Measurements from ENCODE around the gene TMEFF2.

The TMEFF2 gene

GRCh38 chr2:192067631-192068030, 127.1 kb downstream of the TMEFF2 start:
- DNase-seq (ENCODE audit: low read depth in 3 of 3), result no peak

- DNase-seq (ENCODE audit: low read depth in 3 of 3), result no peak
These were observed 130.3 kb downstream of the TMEFF2 start for GRCh38 chr2:192064459-192064858.

GRCh38 chr2:192060161-192060560, 134.6 kb downstream of the TMEFF2 start:
- no peak for DNase-seq (ENCODE audit: low read depth in 3 of 3)

GRCh38 chr2:192059266-192059665, 135.5 kb downstream of the TMEFF2 start:
- DNase-seq (ENCODE audit: low read depth in 3 of 3), result no peak

- no peak for DNase-seq (ENCODE audit: low read depth in 3 of 3)
These were observed 140.8 kb downstream of the TMEFF2 start for GRCh38 chr2:192053921-192054320.

GRCh38 chr2:192051533-192051932, 143.2 kb downstream of the TMEFF2 start:
- DNase-seq (ENCODE audit: low read depth in 3 of 3), result no peak

- DNase-seq (ENCODE audit: low read depth in 3 of 3), result no peak
These were observed 145.4 kb downstream of the TMEFF2 start for GRCh38 chr2:192049362-192049761.

- DNase-seq (ENCODE audit: low read depth in 3 of 3), result no peak
These were observed 147.2 kb downstream of the TMEFF2 start for GRCh38 chr2:192047315-192048107.

GRCh38 chr2:192044496-192044895, 150.2 kb downstream of the TMEFF2 start:
- no peak for DNase-seq (ENCODE audit: low read depth in 3 of 3)

- DNase-seq (ENCODE audit: low read depth in 3 of 3), result no peak
These were observed 151.4 kb downstream of the TMEFF2 start for GRCh38 chr2:192043216-192043870.

- DNase-seq (ENCODE audit: low read depth in 3 of 3), result no peak
These were observed 152.6 kb downstream of the TMEFF2 start for GRCh38 chr2:192042126-192042525.

- DNase-seq (ENCODE audit: low read depth in 3 of 3), result no peak
These were observed 156.6 kb downstream of the TMEFF2 start for GRCh38 chr2:192038110-192038509.

- DNase-seq (ENCODE audit: low read depth in 3 of 3), result no peak
These were observed 158.8 kb downstream of the TMEFF2 start for GRCh38 chr2:192035731-192036442.

GRCh38 chr2:192030856-192031255, 163.9 kb downstream of the TMEFF2 start:
- no peak for DNase-seq (ENCODE audit: low read depth in 3 of 3)

GRCh38 chr2:192030289-192030688, 164.4 kb downstream of the TMEFF2 start:
- no peak for DNase-seq (ENCODE audit: low read depth in 3 of 3)

- no peak for DNase-seq (ENCODE audit: low read depth in 3 of 3)
These were observed 165.6 kb downstream of the TMEFF2 start for GRCh38 chr2:192029089-192029488.

GRCh38 chr2:192026825-192027120, 168.0 kb downstream of the TMEFF2 start:
- no peak for DNase-seq (ENCODE audit: low read depth in 3 of 3)

GRCh38 chr2:192026059-192026824, 168.5 kb downstream of the TMEFF2 start:
- DNase-seq (ENCODE audit: low read depth in 3 of 3), result no peak

- DNase-seq (ENCODE audit: low read depth in 3 of 3), result no peak
These were observed 169.1 kb downstream of the TMEFF2 start for GRCh38 chr2:192025637-192026036.

GRCh38 chr2:192023006-192023405, 171.7 kb downstream of the TMEFF2 start:
- no peak for DNase-seq (ENCODE audit: low read depth in 3 of 3)

- no peak for DNase-seq (ENCODE audit: low read depth in 3 of 3)
These were observed 176.9 kb downstream of the TMEFF2 start for GRCh38 chr2:192017844-192018243.

GRCh38 chr2:192016265-192016664, 178.5 kb downstream of the TMEFF2 start:
- no peak for DNase-seq (ENCODE audit: low read depth in 3 of 3)
